GM20000 (cell line): ENCODE results near the gene CXXC1.

ENCODE experiments used
- DNase-seq: peaks from one replicate; pipeline ENCODE4 v3.0.0; 2012; ENCODE audit warnings: low spot score
- CTCF ChIP-seq: IDR thresholded peaks from 2 replicates; pipeline ENCODE4 v1.5.1; 2012; ENCODE audit warnings: mild to moderate bottlenecking, control low read depth; ENCODE audit errors: extremely low read depth, missing control alignments

The CXXC1 gene

GRCh38 chr18:50287441-50288347, at the start of gene CXXC1:
TSS of gene CXXC1 (minus strand) at chr18:50287692. CDS start at chr18:50287589, 103 bp downstream.
- TF ChIP-seq CTCF, result no peak
- DNase-seq, result peak; percentile 89

DNA sequence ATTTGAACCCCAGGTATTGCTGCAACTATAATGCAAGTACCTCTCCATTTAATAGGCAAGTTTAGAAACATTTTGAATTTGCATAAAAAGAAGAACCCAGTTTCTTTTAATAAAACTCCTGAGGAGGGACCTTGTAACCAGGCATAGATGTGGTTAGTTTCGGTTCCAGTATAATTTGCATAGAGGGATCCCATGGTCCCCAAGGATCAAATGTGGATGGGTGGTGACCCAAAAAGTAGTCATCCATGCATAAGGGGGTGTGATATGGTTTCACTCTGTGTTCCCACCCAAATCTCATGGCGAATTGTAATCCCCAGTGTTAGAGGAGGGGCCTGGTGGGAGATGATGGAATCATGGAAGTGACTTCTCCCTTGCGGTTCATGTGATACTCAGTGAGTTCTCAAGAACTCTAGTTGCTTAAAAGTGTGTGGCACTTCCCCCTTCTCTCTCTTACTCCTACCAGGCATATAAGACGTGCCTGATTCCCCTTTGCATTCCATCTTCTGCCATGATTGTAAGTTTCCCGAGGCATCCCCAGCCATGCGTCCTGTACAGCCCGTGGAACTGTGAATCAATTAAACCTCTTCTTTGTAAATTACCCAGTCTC, 47.2 kb upstream of the CXXC1 start:
- DNase-seq, result no peak
- no peak for TF ChIP-seq CTCF

DNA sequence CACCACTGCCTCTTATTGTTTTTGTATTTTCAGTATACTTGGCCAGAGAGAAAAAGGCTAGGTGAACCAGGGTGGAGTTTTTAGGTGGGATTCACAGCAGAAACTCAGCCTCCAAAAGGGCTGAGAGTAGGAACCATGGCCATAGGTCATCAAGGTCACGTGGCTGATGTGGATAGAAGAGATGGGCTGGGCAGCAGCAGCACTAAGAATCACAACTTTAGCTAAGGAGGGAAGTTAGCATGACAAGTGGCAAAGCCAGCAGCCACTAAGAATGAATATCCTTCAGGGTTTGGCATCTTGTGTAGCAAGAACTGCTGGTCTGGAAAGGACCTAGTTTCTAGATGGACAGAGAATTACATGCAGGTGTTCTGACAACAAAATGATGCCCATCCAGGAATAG, 44.2 kb upstream of the CXXC1 start:
- no peak for DNase-seq

DNA sequence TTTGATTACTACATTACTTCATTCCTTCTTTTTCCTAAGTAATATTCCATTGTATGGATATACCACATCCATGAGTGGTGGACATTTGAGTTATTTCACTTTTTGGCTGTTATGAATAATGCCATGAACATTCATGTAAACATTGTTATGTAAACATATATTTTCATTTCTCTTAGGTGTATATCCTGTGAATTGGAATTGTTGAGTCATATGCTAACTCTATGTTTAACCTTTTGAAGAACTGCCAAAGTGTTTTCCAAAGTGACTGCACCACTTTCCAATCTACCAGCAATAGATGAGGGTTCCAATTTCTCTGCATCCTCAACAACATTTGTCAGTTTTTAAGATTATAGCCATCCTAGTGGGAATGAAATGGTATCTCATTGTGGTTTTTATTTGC, 42.7 kb upstream of the CXXC1 start:
- no peak for DNase-seq
- no peak for TF ChIP-seq CTCF

More for the DNA sequence above, 44.2 kb upstream of the CXXC1 start:
- no peak for TF ChIP-seq CTCF

DNA sequence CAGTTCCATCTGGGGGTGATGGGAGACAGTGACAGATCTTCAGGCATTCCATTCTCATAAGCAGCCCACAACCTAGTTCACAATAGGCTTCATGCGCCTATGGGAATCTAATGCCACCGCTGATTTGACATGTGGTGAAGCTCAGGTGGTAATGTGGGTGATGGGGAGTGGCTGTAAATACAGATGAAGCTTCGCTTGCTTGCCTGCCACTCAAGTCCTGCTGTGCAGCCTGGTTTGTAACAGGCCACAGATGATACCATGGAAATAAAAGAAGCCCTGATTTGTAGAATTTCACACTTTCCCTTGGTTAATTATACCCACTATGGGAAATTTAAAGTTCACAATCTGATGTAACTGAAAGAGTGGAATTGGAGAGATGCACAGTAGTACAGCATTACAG, 40.5 kb upstream of the CXXC1 start:
- no peak for TF ChIP-seq CTCF
- DNase-seq, result no peak

DNA sequence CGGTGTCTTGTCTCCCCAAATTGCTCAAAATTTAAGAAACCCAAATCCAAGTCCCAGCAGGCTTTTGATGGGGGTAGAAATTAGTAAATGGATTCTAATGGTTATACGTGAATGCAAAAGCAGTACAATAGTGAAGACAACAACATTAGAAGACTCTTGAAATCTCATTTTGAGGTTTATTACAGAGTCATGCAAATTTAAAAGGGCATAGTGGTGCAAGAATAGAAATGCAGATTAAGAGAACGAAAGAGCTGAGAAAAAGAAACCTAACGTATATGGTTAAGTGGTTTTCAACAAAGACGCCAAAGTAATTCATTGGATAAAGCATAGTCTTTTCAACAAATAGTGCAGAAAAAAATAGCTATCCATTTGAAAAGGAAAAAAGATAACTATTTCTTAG, 33.2 kb upstream of the CXXC1 start:
- no peak for DNase-seq
- no peak for TF ChIP-seq CTCF

- peak; percentile 61 for DNase-seq
- TF ChIP-seq CTCF, result no peak
Observed at GRCh38 chr18:50315100-50315871, 27.8 kb upstream of the CXXC1 start.
